ENCODE data around the gene MGRN1.

DNA sequence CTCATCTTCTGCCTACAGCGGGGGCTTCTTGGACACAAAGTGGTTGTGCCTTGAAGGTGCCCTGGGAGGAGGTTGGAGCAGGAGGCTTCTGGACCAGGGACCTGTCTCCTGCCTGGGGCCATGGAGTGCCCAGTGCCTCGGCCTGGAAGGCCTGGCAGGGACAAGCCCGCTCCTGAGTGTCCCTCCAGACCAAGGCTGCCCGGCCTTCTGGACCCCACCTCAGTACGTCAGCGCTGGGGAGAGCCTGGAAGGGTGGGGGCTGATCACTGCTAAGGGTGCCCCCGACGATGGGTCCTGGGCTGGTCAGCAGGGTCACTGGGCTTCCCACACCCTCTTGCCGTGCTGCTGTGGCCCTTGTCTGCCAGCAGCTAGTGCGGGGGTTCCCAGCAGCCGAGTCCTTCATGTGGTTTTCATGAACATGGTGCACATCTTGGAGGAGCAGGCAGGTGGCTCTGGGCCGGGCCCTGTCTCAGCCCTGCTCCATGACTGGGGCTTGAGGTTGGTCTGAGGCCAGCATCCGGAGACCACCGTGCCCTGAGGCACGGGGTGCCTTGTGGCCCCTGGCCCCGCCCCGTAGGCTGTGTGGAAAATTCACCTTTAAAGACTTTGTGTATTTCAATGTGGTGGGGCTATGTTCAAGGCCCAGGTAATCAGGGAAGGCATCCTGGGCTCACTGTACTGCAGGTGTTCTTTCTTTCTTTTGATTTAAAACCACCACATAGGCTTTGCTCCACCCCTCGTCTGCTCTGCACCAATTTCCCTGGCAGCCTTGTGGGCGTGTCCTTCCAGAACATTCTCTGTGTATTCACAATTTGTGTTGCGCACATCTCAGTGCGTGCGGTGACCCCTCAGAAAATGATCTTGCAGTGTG, 22.4 kb downstream of the MGRN1 start:
- TF ChIP-seq TAF1 (IDR thresholded peaks at IDR 0.05; ENCODE audit: low read depth, low read length), result no peak
- TF ChIP-seq POLR2AphosphoS5 (IDR thresholded peaks at IDR 0.05; ENCODE audit: low read depth, low read length), result no peak
